K562 (cell line): ENCODE results near the gene PCED1B. TPM values are rescaled to one million over a fixed set of nuclear protein-coding genes. Genes with fewer than 3 reads are reported as not detected.

Source experiments
- ATAC-seq: fragments of 200-7000 bp; cut with Tn5 transposase; 3 replicates; pipeline ENCODE4 v1.9.1; 2020; ENCODE audit warnings: moderate library complexity
- BruUV-seq: library from RNA; stranded (reverse); fragments of 400-500 nt; replicated peaks from 2 replicates; lab custom pipeline; 2021; lab: Mats Ljungman, UMichigan
- CTCF ChIA-PET: fragments of 300-600 bp; formaldehyde crosslinking; extraction: SDS; loops from one replicate; lab custom pipeline; 2021; ENCODE audit warnings: low intra/inter-chr PET ratio; lab: Yijun Ruan, JAX
- POLR2A ChIA-PET: fragments of 300-600, 350-650 bp; sonication (Branson Sonifier 250); formaldehyde crosslinking; extraction: SDS; loops from one replicate; lab custom pipeline; 2021; ENCODE audit warnings: antibody characterized with exemption, inconsistent platforms; lab: Yijun Ruan, JAX
- DNase-seq, 4 experiments: peaks; one replicate each; pipeline versions ENCODE4 v3.0.0 to v3.0.0-alpha.2; 2011 to 2018; ENCODE audit warnings: low spot score in 3 of 4, mixed read lengths in 3 of 4; ENCODE audit errors: extremely low read depth in 1 of 4
- FAIRE-seq: peaks from 2 replicates; lab custom pipeline; 2011; peaks lifted over from hg19 to GRCh38; lab: Jason Lieb, UNC
- H2AFZ ChIP-seq: 2 replicates; pipeline ENCODE4 v1.6.0; 2011; ENCODE audit warnings: low read depth, low read length, control low read depth, inconsistent platforms
- H3K27ac ChIP-seq: fragments of 200-600 bp; 3 replicates; pipeline ENCODE4 v1.8.0; 2011; ENCODE audit warnings: low read depth, mild to moderate bottlenecking, control low read depth, inconsistent platforms, low read length, moderate library complexity, mixed read lengths; ENCODE audit errors: extremely low read depth
- H3K27me3 ChIP-seq, 2 experiments: fragments of 300-600 bp in 1 of 2; 2 replicates in 1 of 2; 3 replicates in 1 of 2; pipeline versions ENCODE4 v1.6.0 to v1.8.0; 2011; ENCODE audit warnings: inconsistent platforms in 2 of 2, low read length in 2 of 2, mild to moderate bottlenecking in 1 of 2, mixed read lengths in 1 of 2, moderate library complexity in 1 of 2; ENCODE audit not compliant: control insufficient read depth in 2 of 2, insufficient read depth in 2 of 2
- H3K36me3 ChIP-seq: fragments of 300-600 bp; 3 replicates; pipeline ENCODE4 v1.8.0; 2011; ENCODE audit warnings: mild to moderate bottlenecking, low read length, inconsistent platforms; ENCODE audit not compliant: control insufficient read depth, insufficient read depth
- H3K4me1 ChIP-seq, 2 experiments: fragments of 200-600 bp in 1 of 2; replicated peaks in 1 of 2; 2 replicates in 1 of 2; 3 replicates in 1 of 2; pipeline versions ENCODE4 v1.5.1 to v1.8.0; 2011; ENCODE audit warnings: inconsistent platforms in 2 of 2, low read length in 2 of 2, mild to moderate bottlenecking in 1 of 2, mixed read lengths in 1 of 2, moderate library complexity in 1 of 2; ENCODE audit not compliant: control insufficient read depth in 2 of 2, insufficient read depth in 2 of 2
- H3K4me2 ChIP-seq: 2 replicates; pipeline ENCODE4 v1.6.1; 2011; ENCODE audit warnings: low read length, control low read depth, inconsistent platforms, mixed read lengths; ENCODE audit not compliant: insufficient read depth
- H3K4me3 ChIP-seq: fragments of 200-600 bp; sonication (generic), shearing (Covaris generic); 2 replicates; pipeline ENCODE4 v1.5.1; 2016; ENCODE audit warnings: control low read depth, inconsistent platforms
- H3K79me2 ChIP-seq: fragments of 200-600 bp; 3 replicates; pipeline ENCODE4 v1.8.0; 2011; ENCODE audit warnings: low read length, inconsistent platforms; ENCODE audit not compliant: control insufficient read depth, insufficient read depth
- H3K9ac ChIP-seq, 2 experiments: 2 replicates each; pipeline versions ENCODE4 v1.6.0 to v1.6.1; 2011; ENCODE audit warnings: low read depth in 2 of 2, low read length in 2 of 2, control low read depth in 1 of 2, inconsistent platforms in 1 of 2, mild to moderate bottlenecking in 1 of 2, mixed read lengths in 1 of 2; ENCODE audit not compliant: insufficient read depth in 1 of 2
- H3K9me1 ChIP-seq: one replicate; pipeline ENCODE4 v1.6.0; 2011; ENCODE audit warnings: inconsistent platforms, mild to moderate bottlenecking, low read length, moderate library complexity; ENCODE audit not compliant: control insufficient read depth, insufficient read depth
- H3K9me3 ChIP-seq: replicated peaks from 2 replicates; pipeline ENCODE4 v1.5.1; 2011; ENCODE audit warnings: low read depth, low read length, inconsistent platforms; ENCODE audit not compliant: control insufficient read depth, insufficient read depth
- H4K20me1 ChIP-seq: replicated peaks from 2 replicates; pipeline ENCODE4 v1.6.1; 2011; ENCODE audit warnings: low read length, inconsistent platforms, mixed read lengths; ENCODE audit not compliant: control insufficient read depth, insufficient read depth
- ADNP ChIP-seq: fragments of 200-800 bp; sonication (Bioruptor generic); IDR thresholded peaks from 2 replicates; pipeline ENCODE4 v1.6.1; 2016; ENCODE audit warnings: missing genetic modification characterization, missing compliant biosample characterization
- CTBP1 ChIP-seq: fragments of 450-650 bp; IDR thresholded peaks from 2 replicates; pipeline ENCODE4 v1.6.1; 2016; ENCODE audit warnings: borderline replicate concordance
- FOXJ3 ChIP-seq: sonication (generic); formaldehyde crosslinking; IDR thresholded peaks from 2 replicates; pipeline ENCODE4 v1.4.0; 2020; ENCODE audit warnings: mild to moderate bottlenecking, missing genetic modification reagents
- KAT7 ChIP-seq: sonication (generic); formaldehyde crosslinking; IDR thresholded peaks from 2 replicates; pipeline ENCODE4 v1.8.0; 2022; ENCODE audit warnings: missing genetic modification reagents, mild to moderate bottlenecking, borderline replicate concordance
- MAFF ChIP-seq: IDR thresholded peaks from 2 replicates; pipeline ENCODE4 v1.6.1; 2012; ENCODE audit warnings: low read length, improper control_type of control experiment
- MTA2 ChIP-seq: fragments of 450-650 bp; IDR thresholded peaks from 2 replicates; pipeline ENCODE4 v1.6.1; 2016; ENCODE audit warnings: low read depth
- MTA3 ChIP-seq: fragments of 450-650 bp; formaldehyde crosslinking; IDR thresholded peaks from 2 replicates; pipeline ENCODE4 v1.6.1; 2017; ENCODE audit warnings: mild to moderate bottlenecking, borderline replicate concordance
- MXI1 ChIP-seq: IDR thresholded peaks from 2 replicates; pipeline ENCODE4 v1.6.1; 2011; ENCODE audit warnings: low read depth, mild to moderate bottlenecking, improper control_type of control experiment, low read length
- PML ChIP-seq: IDR thresholded peaks from 2 replicates; pipeline ENCODE4 v1.6.1; 2012; ENCODE audit warnings: low read length, inconsistent platforms
- SMARCB1 ChIP-seq: IDR thresholded peaks from 2 replicates; pipeline ENCODE4 v1.6.1; 2011; ENCODE audit warnings: improper control_type of control experiment, low read depth; ENCODE audit not compliant: insufficient read length
- SOX6 ChIP-seq: fragments of 450-650 bp; IDR thresholded peaks from 2 replicates; pipeline ENCODE4 v1.6.1; 2014; ENCODE audit warnings: mild to moderate bottlenecking
- SP2 ChIP-seq: IDR thresholded peaks from 2 replicates; pipeline ENCODE4 v1.6.1; 2011; ENCODE audit warnings: mild to moderate bottlenecking, low read depth, low read length, moderate library complexity; ENCODE audit not compliant: poor library complexity, severe bottlenecking; ENCODE audit errors: extremely low read depth
- SRF ChIP-seq, 2 experiments: fragments of 250-450, 450-650 bp in 1 of 2; sonication (Bioruptor Pico) in 1 of 2; sonication (generic) in 1 of 2; formaldehyde crosslinking; IDR thresholded peaks; 2 replicates each; pipeline versions ENCODE4 v1.5.0 to v1.5.1; 2020 to 2022; ENCODE audit warnings: mild to moderate bottlenecking in 1 of 2, missing genetic modification reagents in 1 of 2
- SUPT5H ChIP-seq: fragments of 450-650 bp; IDR thresholded peaks from 2 replicates; pipeline ENCODE4 v1.6.1; 2016
- WHSC1 ChIP-seq: IDR thresholded peaks from one replicate; pipeline ENCODE4 v1.6.1; 2012; ENCODE audit warnings: low read length, control low read depth, inconsistent platforms
- ZKSCAN1 ChIP-seq: fragments of 150-350 bp; IDR thresholded peaks from 2 replicates; pipeline ENCODE4 v1.6.1; 2016; ENCODE audit warnings: low read depth, low read length
- ZNF589 ChIP-seq: fragments of 200-800 bp; sonication (Bioruptor generic); IDR thresholded peaks from 2 replicates; pipeline ENCODE4 v1.6.1; 2016; ENCODE audit warnings: low read depth, missing genetic modification characterization, missing compliant biosample characterization
- WGBS: fragments of 100-300 bp; shearing (Covaris generic); methylation state at CpG from one replicate; pipeline ENCODE4 v1.1.6; 2016; ENCODE audit warnings: low coverage, mixed read lengths; ENCODE audit not compliant: insufficient coverage; ENCODE audit errors: missing lambda C conversion rate; 5-methylcytosine and 5-hydroxymethylcytosine counted together
- in situ Hi-C: fragments of 300-500 bp; cut with MboI; formaldehyde crosslinking; loops from 4 replicates; pipeline ENCODE4 v1.15.0; 2018; ENCODE audit warnings: inconsistent platforms, mixed read lengths
- intact Hi-C: fragments of 100-400 bp; cut with micrococcal nuclease; formaldehyde crosslinking; loops from 2 replicates; pipeline ENCODE4 v1.14.2; 2022
- polyA plus RNA-seq, 8 experiments: library from polyadenylated mRNA; depleted of rRNA in 4 of 8; stranded (reverse) in 5 of 8; unstranded in 3 of 8; fragments of >200 nt; fragmentation: Nextera tagmentation in 2 of 8; fragmentation: Illumina TruSeq in 1 of 8; extraction: Ambion mirVana in 2 of 8; extraction: Trizol in 1 of 8; gene quantifications; 2 replicates each; pipeline versions ENCODE4 v1.2.1 to v1.2.3, GENCODE V29; 2011 to 2014; ENCODE audit warnings: inconsistent platforms in 1 of 8, missing spikeins in 1 of 8
- total RNA-seq, 7 experiments: library from RNA; depleted of rRNA in 6 of 7; stranded (reverse); fragments of >200 nt in 6 of 7; fragmentation: Illumina TruSeq in 2 of 7; extraction: Trizol in 2 of 7; gene quantifications; 2 replicates each; pipeline versions ENCODE4 v1.2.1 to v1.2.3, GENCODE V29; 2011 to 2021; ENCODE audit warnings: low replicate concordance in 1 of 7
- TF ChIP-seq, protein P1 (sequence below), 3 experiments: IDR thresholded peaks in 2 of 3; conservative IDR thresholded peaks in 1 of 3; 2 replicates each; pipeline ENCODE4 v1.5.1; 2011 to 2012; ENCODE audit warnings: low read length in 3 of 3, mild to moderate bottlenecking in 3 of 3, control low read depth in 2 of 3, improper control_type of control experiment in 1 of 3, inconsistent platforms in 1 of 3, low read depth in 1 of 3, mixed read lengths in 1 of 3, moderate library complexity in 1 of 3; ENCODE audit not compliant: insufficient read depth in 2 of 3
- TF ChIP-seq, protein P2 (sequence below): fragments of 450-650 bp; IDR thresholded peaks from 2 replicates; pipeline ENCODE4 v1.6.1; 2016; ENCODE audit warnings: antibody characterized with exemption

The PCED1B gene
- total and polyA plus RNA-seq, 9 of the 15 experiments (the other 6 are each of a cell fraction or from before 2014, with no cell fraction given) = 1.2 to 9.3 (median 2.5) TPM

DNA sequence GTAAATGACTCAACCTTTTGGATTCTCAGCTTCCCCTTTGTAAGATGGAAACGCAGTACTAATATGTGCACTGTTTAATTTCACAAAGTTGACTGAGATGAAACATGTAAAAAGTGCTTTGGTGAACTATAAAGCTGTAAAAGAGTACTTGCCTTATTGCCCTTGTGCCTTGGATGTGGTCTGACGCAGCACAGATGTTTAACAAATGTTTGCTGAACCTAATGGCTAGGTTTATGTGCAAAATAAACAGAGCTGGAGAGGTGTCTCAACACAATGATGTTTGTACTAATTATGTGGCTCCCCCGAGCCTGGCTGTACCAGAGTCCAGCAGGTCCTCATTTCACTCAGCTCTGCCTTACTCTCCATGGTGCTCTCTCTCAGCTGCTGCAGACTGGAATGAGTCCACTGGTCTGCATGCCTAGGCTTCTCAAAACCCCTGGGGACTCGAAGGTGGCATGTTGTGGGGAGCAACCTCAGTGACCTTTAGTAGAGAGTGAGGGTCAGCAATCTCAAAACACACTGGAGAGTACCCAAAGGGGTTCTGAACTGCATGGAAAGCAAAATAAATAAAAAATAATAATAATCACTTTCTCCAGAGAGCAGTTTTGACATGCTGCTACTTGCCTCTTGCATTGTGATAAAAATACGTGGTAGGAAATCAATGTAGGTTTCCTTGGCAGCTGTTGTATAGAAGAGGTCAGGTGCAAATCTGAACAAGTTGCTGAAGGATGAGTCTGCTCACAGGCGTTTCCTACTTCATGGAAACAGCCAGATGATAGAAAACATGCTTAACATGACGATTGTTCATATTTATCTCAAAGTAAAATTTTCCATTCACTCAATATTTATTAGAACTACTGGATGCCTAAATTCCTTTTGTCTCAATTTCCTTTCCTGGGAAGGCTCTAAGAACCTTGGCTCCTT, 8.9 kb downstream of the PCED1B start:
- BruUV-seq = no TSS peak
- Histone ChIP-seq H2AFZ (no peak overlapping the region), H3K4me3 (no peak overlapping the region), H3K27ac (no peak overlapping the region), H3K9me3 (no peaks in the 10 kb centered on the region), H3K36me3 (no peaks in the 10 kb centered on the region), H3K27me3 (no peaks in the 10 kb centered on the region), H3K4me2 (no peak overlapping the region), H3K9ac (no peak overlapping the region), H3K4me1 (peaks cover 3 to 15% of the 10 kb centered on the region in 2 experiments; a peak in 4 of 5 replicates), H3K9me1 (no peaks in the 10 kb centered on the region), H3K79me2 (no peaks in the 10 kb centered on the region), H4K20me1 (no peaks in the 10 kb centered on the region)
- ATAC-seq (no peak), FAIRE-seq (no peak), DNase-seq (no peak)
- 46% methylated on average over 7 of the region's 7 CpGs for WGBS
- ChIA-PET POLR2A (interaction anchor here (1.2 kb wide), 1 partner anchor 25 kb away, joined by 3 read pairs; no protein-coding TSS in a partner anchor), CTCF (no interaction called here)
- TF ChIP-seq SOX6 (no peak), SUPT5H (no peak), MXI1 (no peak), CTBP1 (no peak), ADNP (tag) (no peak), PML (no peak), KAT7 (no peak), MTA2 (no peak), ZKSCAN1 (no peak), SMARCB1 (no peak), MAFF (no peak), ZNF589 (CRISPR knock-in tag) (no peak), SP2 (no peak), FOXJ3 (no peak), WHSC1 (no peak), MTA3 (no peak), SRF (CRISPR knock-in tag; IDR thresholded peaks at IDR 0.05) (no peak)
- TF ChIP-seq, protein P1, sequence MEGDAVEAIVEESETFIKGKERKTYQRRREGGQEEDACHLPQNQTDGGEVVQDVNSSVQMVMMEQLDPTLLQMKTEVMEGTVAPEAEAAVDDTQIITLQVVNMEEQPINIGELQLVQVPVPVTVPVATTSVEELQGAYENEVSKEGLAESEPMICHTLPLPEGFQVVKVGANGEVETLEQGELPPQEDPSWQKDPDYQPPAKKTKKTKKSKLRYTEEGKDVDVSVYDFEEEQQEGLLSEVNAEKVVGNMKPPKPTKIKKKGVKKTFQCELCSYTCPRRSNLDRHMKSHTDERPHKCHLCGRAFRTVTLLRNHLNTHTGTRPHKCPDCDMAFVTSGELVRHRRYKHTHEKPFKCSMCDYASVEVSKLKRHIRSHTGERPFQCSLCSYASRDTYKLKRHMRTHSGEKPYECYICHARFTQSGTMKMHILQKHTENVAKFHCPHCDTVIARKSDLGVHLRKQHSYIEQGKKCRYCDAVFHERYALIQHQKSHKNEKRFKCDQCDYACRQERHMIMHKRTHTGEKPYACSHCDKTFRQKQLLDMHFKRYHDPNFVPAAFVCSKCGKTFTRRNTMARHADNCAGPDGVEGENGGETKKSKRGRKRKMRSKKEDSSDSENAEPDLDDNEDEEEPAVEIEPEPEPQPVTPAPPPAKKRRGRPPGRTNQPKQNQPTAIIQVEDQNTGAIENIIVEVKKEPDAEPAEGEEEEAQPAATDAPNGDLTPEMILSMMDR (IDR thresholded peaks at IDR 0.05 in 2 of 3, conservative IDR thresholded peaks at IDR 0.05 in 1 of 3; ENCODE audit: insufficient read depth in 2 of 3, low read depth in 1 of 3, low read length in 3 of 3) = no peak
- TF ChIP-seq, protein P2, sequence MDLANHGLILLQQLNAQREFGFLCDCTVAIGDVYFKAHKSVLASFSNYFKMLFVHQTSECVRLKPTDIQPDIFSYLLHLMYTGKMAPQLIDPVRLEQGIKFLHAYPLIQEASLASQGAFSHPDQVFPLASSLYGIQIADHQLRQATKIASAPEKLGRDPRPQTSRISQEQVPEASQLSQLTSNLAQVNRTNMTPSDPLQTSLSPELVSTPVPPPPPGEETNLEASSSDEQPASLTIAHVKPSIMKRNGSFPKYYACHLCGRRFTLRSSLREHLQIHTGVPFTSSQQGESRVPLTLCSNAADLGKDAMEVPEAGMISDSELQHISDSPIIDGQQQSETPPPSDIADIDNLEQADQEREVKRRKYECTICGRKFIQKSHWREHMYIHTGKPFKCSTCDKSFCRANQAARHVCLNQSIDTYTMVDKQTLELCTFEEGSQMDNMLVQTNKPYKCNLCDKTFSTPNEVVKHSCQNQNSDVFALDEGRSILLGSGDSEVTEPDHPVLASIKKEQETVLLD = no peak
- in situ Hi-C loops = no loop called here
- intact Hi-C loops = no loop called here
